Activated CD4-positive, alpha-beta T cell treated with anti-CD3 and anti-CD28 coated beads, Interleukin-2, amount 50 U/mL, for 1 hour (primary cell): Measurements from ENCODE around the gene SMAD5.

Source experiments
- DNase-seq: peaks from one replicate; pipeline ENCODE4 v3.0.0-alpha.2; 2020

Gene SMAD5

DNA sequence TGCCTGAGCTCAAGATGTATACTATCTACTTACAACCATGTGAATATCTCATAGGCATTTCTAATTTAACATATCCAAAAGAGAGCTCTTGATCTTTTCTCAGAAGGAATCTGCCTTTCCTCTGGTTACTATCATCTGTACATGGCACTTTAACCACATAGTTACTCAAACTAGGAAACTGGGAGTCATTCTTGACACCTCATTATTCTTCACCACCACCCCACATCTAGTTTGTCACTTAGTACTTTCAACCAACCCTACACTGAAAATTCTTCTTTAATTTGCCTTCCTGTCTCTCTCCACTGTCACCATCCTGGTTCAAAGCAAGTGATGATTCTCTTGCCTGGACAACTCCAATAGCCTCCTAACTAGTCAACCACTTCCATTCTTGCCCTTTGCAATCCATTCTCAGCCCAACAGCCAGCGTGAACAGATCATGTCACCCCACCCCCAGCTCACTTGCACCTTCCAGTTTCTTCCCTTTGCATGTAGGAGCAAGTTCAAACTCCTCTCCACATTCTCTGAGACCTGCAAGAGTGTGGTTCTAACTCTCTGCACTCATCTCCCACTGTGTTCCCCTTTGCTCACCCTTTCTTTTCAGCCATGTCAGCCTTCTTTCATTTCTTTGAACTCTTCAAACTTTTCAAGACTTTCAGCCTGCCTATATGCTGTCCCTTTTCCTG, 17.3 kb upstream of the SMAD5 start:
- no peak for DNase-seq

DNA sequence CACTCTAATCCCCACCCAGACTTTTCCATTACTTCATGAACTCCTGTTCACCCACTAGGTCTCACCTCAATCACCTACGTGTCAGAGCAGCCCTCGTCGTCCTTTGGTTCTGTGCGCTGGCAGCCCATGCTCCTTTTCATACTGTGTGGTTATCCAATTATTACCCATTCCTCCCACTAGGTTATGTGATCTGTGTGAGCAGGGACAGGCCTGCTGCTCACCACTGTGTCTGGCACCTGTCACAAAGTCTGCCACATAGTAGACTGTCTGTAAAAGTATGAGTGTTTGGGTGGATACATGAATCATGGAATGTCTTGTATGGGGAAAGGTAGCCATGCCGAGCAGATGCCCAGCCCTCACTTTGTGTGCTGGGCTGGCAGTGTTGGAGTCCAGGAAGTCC, 12.1 kb upstream of the SMAD5 start:
- DNase-seq: no peak

DNA sequence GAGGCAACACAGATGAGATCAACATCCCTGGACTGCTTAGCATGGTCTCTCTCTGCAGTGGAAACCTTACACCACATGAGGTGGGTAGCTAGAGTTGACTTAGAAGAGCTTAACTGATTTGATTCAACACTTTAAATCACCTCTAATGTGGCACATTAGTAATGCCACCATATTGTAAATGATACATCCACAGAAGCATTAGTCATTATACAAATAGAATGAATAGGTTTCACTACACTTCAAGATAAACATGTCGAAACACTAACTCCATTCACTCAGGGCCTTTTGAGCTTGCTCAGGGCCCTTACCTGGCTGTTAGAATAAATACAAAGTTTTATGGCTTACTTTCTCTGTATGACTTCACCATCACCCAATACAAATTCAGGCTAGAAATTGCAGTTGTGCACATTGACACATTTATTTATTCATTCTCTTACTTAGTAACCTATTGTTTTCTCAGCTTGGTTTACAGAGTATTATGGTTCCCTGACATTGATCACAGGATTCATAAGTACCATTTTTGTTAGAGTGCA, 9.3 kb upstream of the SMAD5 start:
- no peak for DNase-seq

DNA sequence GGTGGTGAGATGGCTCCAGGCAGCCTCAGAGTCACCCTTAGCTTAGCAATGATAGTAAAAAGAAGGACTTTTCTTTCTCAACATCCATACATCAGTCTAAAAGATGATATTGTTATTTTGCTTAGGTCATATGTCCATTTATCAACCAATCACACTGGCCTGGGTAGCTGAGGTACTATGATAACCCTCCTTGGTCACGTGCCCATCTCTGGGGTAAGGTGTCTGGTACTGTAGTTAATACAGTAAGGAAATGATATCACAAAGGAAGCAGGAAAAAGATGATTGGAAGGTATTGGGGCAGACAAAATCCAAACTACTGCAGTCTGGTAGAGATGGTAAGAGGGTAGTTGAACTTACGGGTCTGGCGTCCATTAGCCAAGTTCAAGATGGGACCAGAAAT, 5.1 kb upstream of the SMAD5 start:
- DNase-seq: no peak

DNA sequence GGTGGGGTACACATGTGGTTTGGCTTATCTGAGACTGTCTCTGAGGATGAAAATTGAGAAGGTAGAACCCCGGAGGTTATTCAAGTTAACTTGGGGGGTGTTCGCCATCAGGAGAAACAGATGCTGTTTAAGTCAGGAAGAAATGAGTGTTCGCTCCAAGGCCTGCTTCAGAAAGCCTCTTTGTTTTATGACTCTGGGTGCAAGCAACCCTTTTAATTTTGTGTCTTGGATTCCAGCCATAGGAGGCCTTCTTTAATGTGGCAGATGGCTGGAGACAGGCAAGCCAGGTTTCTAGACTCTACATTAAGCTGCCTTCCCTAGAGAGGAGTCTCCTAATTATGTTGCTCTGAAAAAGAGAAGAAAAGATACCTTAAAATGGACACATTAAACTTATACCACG, 4.2 kb upstream of the SMAD5 start:
- no peak for DNase-seq

DNA sequence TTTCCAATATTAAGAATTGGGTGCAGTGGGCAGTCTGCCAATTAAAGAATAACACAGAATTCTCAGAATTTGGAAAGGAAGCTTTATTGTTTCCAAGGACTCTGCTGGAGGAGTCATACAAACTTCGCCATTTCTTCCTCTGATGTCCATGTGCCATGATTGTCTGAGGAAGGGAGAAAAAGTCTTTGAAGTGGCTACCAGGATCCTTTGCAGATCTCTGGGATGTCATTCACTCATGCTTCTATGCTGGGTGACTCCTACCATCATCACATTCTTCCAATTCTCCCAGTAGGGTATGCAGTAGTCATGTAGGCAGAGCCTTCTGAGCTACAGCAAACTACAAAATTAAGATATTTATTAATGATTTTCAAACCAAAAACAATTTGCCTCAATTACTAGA, 3.2 kb upstream of the SMAD5 start:
- no peak for DNase-seq

DNA sequence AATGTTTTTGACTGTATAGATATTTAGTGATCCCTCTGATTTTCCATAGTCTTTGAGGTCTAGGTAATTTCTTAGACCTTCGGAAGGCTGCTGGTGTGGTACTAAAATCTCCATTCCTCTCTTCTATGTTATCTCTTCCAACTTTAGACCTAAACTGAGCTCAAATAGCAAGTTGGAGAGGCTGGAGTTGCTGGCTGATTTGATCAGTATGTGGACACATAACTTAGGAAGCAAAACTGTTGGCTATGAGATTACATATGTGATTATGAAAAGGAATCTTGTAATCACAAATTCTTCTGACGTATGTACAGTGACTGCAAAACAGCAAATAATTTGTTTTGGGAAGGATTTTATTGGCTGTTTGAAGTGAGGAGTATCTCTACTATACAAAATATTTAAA, 2.1 kb upstream of the SMAD5 start:
- DNase-seq: no peak

DNA sequence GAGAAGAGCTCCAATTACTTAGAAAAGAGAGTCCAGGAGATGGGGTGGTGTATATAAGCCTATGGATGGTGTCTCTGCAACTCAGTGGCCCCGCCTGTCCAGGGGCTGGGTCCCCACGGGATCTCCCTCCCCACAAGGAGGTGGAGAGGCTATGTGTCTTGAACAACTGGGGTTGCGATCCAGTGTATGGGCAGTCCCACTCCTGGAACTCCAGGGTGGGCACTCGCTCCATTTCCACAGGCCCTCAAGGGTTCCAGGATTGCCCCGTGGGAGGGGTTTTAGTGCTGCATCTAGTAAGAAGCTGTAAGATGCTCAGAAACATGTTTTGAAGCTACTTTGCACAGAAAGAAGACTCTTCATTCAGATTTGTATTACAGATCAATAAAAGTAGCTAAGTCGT, 558 bp upstream of the SMAD5 start:
- DNase-seq: no peak

DNA sequence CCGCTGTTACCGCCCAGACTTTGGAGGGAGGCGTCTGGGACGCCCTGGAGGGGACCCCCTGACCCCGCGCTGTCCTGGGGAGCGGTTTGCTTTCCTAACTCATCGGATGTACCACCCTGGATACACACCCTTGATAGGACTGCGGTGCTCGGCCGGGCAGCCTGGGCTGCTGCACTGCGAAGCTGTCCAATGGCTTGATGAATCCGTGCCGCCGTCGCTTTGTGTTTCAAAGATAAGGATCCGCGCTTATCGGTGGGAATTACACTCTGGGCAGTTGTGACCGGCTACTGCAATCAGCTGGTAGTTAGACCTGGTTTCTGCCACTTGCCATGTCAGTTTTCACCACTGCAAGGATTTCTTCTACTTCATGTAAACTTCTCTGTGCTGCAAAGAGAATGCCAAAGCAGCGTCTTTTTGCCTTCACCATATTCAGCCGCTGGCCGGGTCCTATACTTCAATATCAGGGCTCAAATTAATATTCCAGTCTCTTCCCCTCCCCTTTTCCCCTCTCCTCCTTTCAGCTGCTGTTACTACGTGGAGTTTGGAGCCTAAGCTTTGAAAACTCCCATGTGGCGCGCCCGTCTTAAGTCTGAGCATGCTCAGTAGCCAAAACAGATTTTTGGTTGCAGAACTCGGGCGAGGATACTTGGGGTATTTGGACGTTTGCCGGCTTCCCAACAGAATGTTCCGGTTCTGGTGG, 727 bp downstream of the SMAD5 start:
- DNase-seq: peak; percentile 2

DNA sequence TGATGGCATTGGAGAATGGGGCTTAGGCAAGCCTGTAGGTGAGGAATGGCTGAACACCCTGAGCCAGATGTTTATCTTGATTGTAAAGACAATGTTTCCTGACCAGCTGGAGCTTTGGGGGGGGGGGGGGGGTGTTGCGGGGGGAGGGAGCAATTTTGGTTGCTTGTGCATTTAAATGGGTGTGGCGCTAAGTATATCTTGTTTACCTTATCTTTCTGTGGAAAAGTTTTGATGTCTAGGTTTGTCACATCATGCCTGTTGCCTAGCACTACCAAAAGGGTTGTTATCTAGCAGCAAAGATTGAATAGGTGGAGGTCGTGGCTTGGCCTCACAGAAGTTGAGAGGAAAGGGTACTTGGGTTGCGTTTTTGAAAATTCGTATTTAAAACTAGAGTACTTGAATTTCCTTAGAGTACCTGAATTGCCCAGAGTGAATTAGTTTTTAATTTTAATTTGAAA, 1.3 kb downstream of the SMAD5 start:
- DNase-seq: no peak

DNA sequence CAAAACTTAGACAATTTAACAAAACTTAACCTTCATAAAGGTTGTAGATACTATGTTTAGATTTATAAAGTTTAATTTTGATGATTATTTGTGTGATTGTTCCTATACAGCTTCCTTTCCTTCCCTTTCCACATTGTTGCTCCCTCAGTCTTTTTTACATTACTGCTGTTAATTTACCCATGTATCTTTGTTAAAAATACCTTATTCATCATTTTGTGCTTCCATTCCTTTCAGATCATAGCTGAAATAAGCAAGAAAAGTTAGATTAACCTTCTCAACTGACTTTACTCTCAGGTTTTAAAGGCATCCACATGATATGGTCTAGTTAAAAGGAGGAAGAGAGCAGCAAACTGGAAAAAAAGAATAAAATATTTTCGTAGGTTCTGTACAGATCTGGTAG, 2.0 kb downstream of the SMAD5 start:
- DNase-seq: no peak

DNA sequence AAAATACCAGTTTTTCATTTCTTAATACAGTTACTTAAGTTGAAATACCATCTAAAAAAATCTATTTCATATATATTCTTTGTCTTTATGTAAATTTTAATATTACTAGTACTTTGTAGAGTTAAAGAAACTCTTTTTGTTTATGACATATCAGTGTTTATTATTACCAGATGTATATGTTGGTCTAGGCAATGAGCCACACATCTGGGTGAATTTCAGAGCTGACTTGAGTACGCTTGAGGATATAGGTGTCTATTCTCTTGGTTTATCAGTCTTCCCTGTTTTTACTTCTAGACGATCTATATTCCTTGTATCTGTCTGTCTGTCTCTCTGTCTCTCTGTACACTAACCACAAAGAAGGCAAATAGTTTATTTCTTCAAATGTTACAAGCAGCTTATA, 2.9 kb downstream of the SMAD5 start:
- no peak for DNase-seq

DNA sequence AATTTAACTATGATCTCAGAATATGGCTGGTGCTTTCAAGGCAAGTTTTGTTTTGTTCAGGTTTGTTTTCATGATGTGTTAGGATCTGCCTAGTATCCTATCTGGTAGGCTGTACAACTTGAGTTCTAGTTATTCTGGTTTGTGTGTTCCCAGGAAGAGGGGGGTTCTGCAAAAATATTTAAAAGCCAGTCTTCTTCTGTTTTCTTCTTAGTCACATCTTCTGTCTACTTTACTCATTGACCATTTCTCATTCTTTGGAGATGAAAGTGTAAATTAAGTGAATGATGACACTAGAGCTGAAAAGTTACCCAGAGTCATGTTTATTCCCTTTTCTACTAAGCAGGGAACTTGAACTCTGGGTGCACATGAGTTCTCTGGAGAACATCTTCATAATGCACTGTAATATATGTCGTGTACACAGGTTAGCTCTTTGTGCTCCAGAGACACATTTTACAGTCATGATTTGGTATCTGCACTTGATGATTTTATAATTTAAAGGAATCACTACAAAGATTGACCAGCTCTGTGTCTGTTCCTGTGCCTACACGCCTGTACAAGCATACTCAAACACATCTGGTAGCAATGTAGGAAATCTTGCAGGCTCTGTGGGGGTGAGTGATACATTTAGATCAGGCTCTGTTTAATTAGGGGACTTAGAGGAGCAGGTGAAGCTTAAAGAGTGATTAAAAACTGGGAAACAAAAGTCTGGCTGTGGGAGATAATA, 5.0 kb downstream of the SMAD5 start:
- DNase-seq: no peak

DNA sequence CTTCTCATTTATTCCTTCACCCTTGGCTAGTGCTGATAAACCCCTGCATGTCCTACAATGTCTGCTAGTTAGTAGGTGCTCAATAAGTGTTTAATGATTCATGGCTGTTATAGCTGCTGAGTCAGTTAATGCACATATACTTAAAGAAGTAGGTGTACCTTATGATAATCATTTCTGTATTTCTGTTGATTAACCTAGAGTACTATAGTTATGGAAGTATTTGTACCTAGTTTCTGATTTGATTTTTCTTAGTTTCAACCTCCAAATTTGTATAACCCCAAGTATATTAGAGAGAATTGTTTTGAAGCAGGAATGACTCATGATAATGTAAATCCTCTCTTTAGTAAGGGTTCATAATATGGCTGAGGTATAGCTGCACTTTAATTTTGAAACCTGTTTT, 8.9 kb downstream of the SMAD5 start:
- no peak for DNase-seq

DNA sequence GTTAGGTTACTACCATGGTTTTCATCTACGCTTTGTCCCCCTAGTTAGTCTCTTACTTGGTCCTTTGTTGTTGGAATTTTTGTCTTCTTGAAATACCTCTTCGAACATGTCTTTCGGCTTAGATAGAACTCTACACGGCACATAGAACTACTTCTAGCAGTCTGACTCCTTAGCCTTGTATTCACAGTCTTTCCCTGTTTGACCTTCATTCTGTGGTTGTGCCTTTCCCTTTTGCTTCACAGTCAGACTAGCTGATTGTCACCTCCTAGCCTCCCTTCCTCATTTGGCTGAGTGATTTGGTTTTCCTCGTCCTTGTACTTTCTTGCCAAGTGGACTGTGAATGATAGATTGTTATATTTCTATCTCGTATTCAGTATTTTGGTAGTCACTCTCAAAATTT, 10.7 kb downstream of the SMAD5 start:
- no peak for DNase-seq

DNA sequence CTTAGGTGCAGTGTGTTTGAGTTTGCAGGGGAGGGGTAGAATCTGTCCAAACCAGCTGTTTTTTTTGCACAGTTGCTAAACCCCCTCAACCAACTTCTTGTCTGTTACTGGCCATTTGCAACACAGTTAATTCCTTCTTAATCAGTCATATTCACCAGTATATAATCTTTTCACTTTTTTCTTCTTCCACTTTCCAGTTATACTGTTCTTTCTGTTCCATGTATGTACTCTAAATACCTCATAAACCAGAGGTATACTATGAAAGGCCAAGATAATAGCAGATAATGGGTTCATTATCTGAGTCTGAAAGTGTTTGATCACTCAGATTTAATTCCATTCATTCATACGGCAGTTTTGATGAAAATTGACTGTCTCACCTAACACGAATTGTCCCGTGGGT, 11.1 kb downstream of the SMAD5 start:
- DNase-seq: no peak

DNA sequence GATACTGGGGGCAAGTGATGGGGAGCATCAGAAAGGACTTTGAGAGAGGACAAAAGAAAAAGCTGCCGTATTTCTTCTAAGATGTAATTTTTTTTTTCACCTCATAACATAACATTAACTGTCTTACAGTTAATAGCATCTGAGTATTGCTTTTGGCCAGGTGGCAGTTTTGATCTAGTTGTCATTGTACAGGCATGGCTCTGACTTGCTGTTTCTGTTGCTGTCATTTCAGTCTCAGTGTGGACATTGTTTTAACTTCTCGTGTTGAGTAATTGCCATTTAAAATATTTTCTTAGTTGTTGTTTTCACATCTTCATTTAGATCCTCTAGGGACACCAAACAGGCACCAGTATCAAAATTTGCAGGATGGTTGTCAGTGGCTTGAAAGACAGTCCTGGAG, 12.4 kb downstream of the SMAD5 start:
- DNase-seq: no peak

DNA sequence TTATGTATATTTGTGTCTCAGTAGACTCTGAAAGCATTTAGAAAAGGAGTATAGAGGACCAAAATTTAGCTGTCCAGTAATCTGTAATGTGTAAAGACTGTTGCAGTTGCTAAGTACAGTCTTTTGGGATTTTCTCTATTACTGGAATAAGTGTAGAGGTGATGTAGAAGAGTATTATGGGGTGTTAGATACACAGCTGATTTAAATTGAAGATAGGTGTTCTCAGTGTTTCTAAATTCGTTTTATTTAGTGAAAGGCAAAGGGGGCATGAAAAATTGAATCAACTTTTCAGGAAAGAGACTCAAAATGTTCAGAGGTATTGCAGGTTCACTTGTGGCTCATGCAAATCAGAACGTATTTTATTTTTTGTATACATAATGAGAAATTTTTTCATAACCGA, 13.6 kb downstream of the SMAD5 start:
- DNase-seq: no peak

DNA sequence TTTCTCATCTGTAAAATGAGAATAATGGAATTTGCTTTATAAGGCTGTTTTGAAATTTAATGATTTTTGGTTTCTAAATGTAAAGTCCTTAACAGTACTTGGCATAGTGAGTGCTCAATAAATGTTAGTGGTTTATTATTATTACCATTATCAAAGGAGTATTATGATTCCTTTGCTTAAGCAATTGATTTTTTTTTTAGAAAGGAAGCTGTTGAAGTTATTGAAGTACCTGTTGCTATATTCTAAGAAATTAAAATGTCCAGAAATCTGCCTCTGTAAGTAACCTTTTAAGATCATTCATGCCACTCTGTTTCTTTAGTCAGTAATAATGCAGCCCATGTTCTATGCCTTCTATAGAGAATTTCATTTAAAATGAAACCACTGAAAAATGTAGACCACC, 15.0 kb downstream of the SMAD5 start:
- no peak for DNase-seq

DNA sequence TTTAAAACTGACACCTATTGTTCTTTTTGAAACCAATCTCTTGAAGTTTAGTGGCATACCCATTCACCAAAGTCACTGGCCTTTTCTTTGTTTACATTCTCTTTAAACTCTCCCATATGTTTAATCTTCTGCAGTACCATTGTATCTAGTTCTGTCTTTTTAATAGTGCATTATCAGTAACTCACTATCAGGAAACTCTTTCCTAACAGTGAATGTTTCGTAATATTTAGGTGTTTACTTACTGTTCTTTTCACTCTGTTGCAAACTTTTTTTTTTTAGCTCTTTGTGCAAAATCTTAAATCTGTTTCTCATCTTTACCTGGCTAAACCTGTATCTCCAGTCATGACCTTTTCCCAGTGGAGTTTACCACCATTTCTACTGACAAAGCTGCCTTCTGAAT, 17.2 kb downstream of the SMAD5 start:
- no peak for DNase-seq

DNA sequence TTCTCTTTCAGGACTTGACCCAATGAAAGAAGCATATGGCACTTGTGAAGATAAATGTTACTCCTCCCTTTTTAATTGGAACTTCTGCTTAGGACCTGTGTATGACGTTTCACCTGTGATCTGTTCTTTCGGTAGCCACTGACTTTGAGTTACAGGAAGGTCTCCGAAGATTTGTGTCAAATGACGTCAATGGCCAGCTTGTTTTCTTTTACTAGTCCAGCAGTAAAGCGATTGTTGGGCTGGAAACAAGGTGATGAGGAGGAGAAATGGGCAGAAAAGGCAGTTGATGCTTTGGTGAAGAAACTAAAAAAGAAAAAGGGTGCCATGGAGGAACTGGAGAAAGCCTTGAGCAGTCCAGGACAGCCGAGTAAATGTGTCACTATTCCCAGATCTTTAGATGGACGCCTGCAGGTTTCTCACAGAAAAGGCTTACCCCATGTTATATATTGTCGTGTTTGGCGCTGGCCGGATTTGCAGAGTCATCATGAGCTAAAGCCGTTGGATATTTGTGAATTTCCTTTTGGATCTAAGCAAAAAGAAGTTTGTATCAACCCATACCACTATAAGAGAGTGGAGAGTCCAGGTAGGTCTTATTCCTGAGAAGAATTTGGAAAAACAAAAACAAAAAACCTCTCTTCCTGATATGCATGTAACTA, 21.1 kb downstream of the SMAD5 start:
- no peak for DNase-seq

DNA sequence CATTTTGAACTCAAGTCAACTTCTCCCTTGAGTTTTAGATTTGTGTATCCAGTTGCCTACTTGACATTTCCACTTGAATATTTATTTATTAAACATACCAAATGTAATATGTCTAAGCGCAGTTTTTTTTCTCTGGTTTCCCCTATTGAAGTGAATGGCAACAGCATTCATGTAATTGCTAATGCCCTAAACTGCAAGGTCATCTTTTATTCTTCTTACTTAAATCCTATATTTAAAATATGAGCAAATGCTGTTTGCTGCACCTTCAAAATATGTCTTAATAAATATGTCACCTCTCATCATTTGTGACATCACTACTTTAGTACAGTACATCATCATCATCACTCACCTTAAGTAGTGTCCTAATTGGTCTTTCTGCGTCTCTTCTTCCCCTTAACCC, 22.4 kb downstream of the SMAD5 start:
- no peak for DNase-seq

DNA sequence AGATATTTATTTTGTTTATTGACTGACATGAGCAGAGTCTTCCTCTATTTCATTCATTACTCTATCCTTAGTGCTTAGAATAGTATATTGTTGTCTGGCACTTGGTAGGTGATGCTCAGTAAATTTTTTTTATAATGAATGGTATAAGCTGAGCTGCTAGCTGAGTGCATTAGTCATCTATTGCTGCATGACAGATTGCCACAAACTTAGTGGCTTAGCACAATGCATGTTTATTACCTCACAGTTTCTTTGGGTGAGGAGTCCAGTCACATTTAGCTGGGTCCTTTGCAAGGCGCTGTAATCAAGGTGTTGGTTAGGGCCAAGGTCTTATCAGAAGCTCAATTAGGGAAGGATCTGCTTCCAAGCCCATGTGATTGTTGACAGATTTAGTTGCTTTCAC, 23.1 kb downstream of the SMAD5 start:
- no peak for DNase-seq

DNA sequence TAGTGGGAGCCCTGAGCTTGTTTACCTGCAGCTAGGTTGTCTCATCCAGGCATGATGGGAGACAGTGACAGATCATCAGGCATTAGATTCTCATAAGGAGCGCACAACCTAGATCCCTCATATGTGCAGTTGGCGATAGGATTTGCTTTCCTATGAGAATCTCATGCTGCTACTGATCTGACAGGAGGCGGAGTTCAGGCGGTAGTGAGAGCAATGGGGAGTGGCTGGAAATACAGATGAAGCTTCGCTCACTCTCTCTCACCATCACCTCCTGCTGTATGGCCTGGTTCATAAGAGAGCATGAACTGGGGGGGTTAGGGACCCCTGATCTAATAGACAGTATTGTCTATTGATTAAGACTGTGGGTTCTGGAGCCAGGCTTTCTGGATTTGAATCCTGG, 24.9 kb downstream of the SMAD5 start:
- no peak for DNase-seq
